Measurements from ENCODE around the gene ASB12.
A peak's percentile ranks its signal among the peaks of the same experiment; 100 is the strongest.
"Not testable (repeated sequence)": the region's sequence is repeated elsewhere in the genome, so short reads cannot be mapped to it uniquely, and the experiment has no call there.

ASB12 gene

GRCh38 chrX:64230123-64230970 is at the start of gene ASB12:
Gene ASB12, minus strand, starts transcription at chrX:64230607. Its CDS starts 4,957 bp downstream, at chrX:64225650.
- no peak for ATAC-seq (ENCODE audit: low read depth)
- Mint-ChIP-seq H3K27ac (no peak within 1 kb of the TSS), H3K4me3 (no peak within 1 kb of the TSS), H3K27me3 (no peaks in the 10 kb centered on the region), H3K36me3 (peaks cover 2% of the 10 kb centered on the region), H3K4me1 (peaks cover 2% of the 10 kb centered on the region), H3K9me3 (peaks cover 3% of the 10 kb centered on the region)
- DNase-seq (ENCODE audit: low spot score in 2 of 2), result no peak

GRCh38 chrX:64265265-64265664 is 34.9 kb upstream of the ASB12 start:
- Mint-ChIP-seq H3K27ac (no peak overlapping the region), H3K9me3 (no peaks in the 10 kb centered on the region), H3K36me3 (peaks cover 14% of the 10 kb centered on the region), H3K4me1 (no peaks in the 10 kb centered on the region), H3K4me3 (no peak overlapping the region), H3K27me3 (no peaks in the 10 kb centered on the region)
- DNase-seq (ENCODE audit: low spot score in 2 of 2) (no peak), ATAC-seq (ENCODE audit: low read depth) (no peak)

GRCh38 chrX:64229154-64229553 is 1.3 kb downstream of the ASB12 start:
- no peaks in the 10 kb centered on the region for H3K27me3 Mint-ChIP-seq
- ATAC-seq (ENCODE audit: low read depth) (no peak), DNase-seq (ENCODE audit: low spot score in 2 of 2) (no peak)
- H3K27ac Mint-ChIP-seq, result no peak overlapping the region
- no peak overlapping the region for H3K4me3 Mint-ChIP-seq
- peaks cover 2% of the 10 kb centered on the region for H3K36me3 Mint-ChIP-seq
- H3K9me3 Mint-ChIP-seq, result peaks cover 3% of the 10 kb centered on the region
- H3K4me1 Mint-ChIP-seq, result peaks cover 2% of the 10 kb centered on the region

GRCh38 chrX:64218023-64218422 is 12.4 kb downstream of the ASB12 start:
- ATAC-seq (ENCODE audit: low read depth), result no peak
- Mint-ChIP-seq H3K27me3 (no peaks in the 10 kb centered on the region), H3K4me3 (no peak overlapping the region), H3K9me3 (no peaks in the 10 kb centered on the region), H3K36me3 (no peaks in the 10 kb centered on the region), H3K27ac (no peak overlapping the region), H3K4me1 (peaks cover 6% of the 10 kb centered on the region)
- no peak for DNase-seq (ENCODE audit: low spot score in 2 of 2)

GRCh38 chrX:64213989-64214388 is 16.4 kb downstream of the ASB12 start:
- H3K4me3 Mint-ChIP-seq; H3K4me1 Mint-ChIP-seq; ATAC-seq (ENCODE audit: low read depth); H3K27me3 Mint-ChIP-seq; H3K9me3 Mint-ChIP-seq; DNase-seq (ENCODE audit: low spot score in 2 of 2); H3K36me3 Mint-ChIP-seq; H3K27ac Mint-ChIP-seq: not testable (repeated sequence)

- ATAC-seq (ENCODE audit: low read depth), result no peak
- Mint-ChIP-seq H3K36me3 (no peaks in the 10 kb centered on the region), H3K9me3 (no peaks in the 10 kb centered on the region), H3K4me3 (peak overlapping the region; percentile 96), H3K27me3 (no peaks in the 10 kb centered on the region), H3K4me1 (peaks cover 11% of the 10 kb centered on the region), H3K27ac (peak overlapping the region; percentile 94)
- DNase-seq (ENCODE audit: low spot score in 2 of 2), result no peak
These were observed 23.7 kb downstream of the ASB12 start for GRCh38 chrX:64206556-64207162.

GRCh38 chrX:64205735-64206501 is 24.5 kb downstream of the ASB12 start:
- Mint-ChIP-seq H3K4me1 (peaks cover 11% of the 10 kb centered on the region), H3K9me3 (no peaks in the 10 kb centered on the region), H3K27ac (peak overlapping the region; percentile 94), H3K27me3 (no peaks in the 10 kb centered on the region), H3K4me3 (peak overlapping the region; percentile 96), H3K36me3 (no peaks in the 10 kb centered on the region)
- peak; percentile 84 for ATAC-seq (ENCODE audit: low read depth)
- peak; percentile 80 to 82 for DNase-seq (ENCODE audit: low spot score in 2 of 2)

GRCh38 chrX:64205441-64205734 is 25.0 kb downstream of the ASB12 start, which contains the start of gene AMER1:
Gene AMER1, minus strand, starts transcription at chrX:64205708. Its CDS starts 12,422 bp downstream, at chrX:64193286.
- peak within 1 kb of the TSS; percentile 94 for H3K27ac Mint-ChIP-seq
- H3K36me3 Mint-ChIP-seq, result no peaks in the 10 kb centered on the region
- H3K4me3 Mint-ChIP-seq, result peak within 1 kb of the TSS; percentile 96
- ATAC-seq (ENCODE audit: low read depth) (peak; percentile 37), DNase-seq (ENCODE audit: low spot score in 2 of 2) (no peak)
- no peaks in the 10 kb centered on the region for H3K27me3 Mint-ChIP-seq
- H3K9me3 Mint-ChIP-seq, result no peaks in the 10 kb centered on the region
- peaks cover 11% of the 10 kb centered on the region for H3K4me1 Mint-ChIP-seq

GRCh38 chrX:64204701-64205440 is 25.5 kb downstream of the ASB12 start:
- H3K27me3 Mint-ChIP-seq, result no peaks in the 10 kb centered on the region
- H3K9me3 Mint-ChIP-seq, result no peaks in the 10 kb centered on the region
- ATAC-seq (ENCODE audit: low read depth), result peak; percentile 4
- peak; percentile 2 to 30 for DNase-seq (ENCODE audit: low spot score in 2 of 2)
- no peak overlapping the region for H3K27ac Mint-ChIP-seq
- H3K4me1 Mint-ChIP-seq, result peaks cover 11% of the 10 kb centered on the region
- no peaks in the 10 kb centered on the region for H3K36me3 Mint-ChIP-seq
- H3K4me3 Mint-ChIP-seq, result peak overlapping the region; percentile 96

- ATAC-seq (ENCODE audit: low read depth) (no peak), DNase-seq (ENCODE audit: low spot score in 2 of 2) (no peak)
- Mint-ChIP-seq H3K36me3 (no peaks in the 10 kb centered on the region), H3K27me3 (no peaks in the 10 kb centered on the region), H3K4me3 (peak overlapping the region; percentile 75), H3K4me1 (peaks cover 17% of the 10 kb centered on the region), H3K9me3 (no peaks in the 10 kb centered on the region), H3K27ac (no peak overlapping the region)
These were observed 26.2 kb downstream of the ASB12 start for GRCh38 chrX:64204252-64204651.

- no peak overlapping the region for H3K4me3 Mint-ChIP-seq
- DNase-seq (ENCODE audit: low spot score in 2 of 2) (no peak), ATAC-seq (ENCODE audit: low read depth) (no peak)
- no peaks in the 10 kb centered on the region for H3K27me3 Mint-ChIP-seq
- H3K9me3 Mint-ChIP-seq, result no peaks in the 10 kb centered on the region
- peaks cover 23% of the 10 kb centered on the region for H3K4me1 Mint-ChIP-seq
- no peaks in the 10 kb centered on the region for H3K36me3 Mint-ChIP-seq
- H3K27ac Mint-ChIP-seq, result no peak overlapping the region
These were observed 27.5 kb downstream of the ASB12 start for GRCh38 chrX:64202808-64203325.

- DNase-seq (ENCODE audit: low spot score in 2 of 2) (no peak), ATAC-seq (ENCODE audit: low read depth) (no peak)
- no peak overlapping the region for H3K27ac Mint-ChIP-seq
- no peak overlapping the region for H3K4me3 Mint-ChIP-seq
- H3K9me3 Mint-ChIP-seq, result no peaks in the 10 kb centered on the region
- no peaks in the 10 kb centered on the region for H3K27me3 Mint-ChIP-seq
- H3K4me1 Mint-ChIP-seq, result peaks cover 19% of the 10 kb centered on the region
- peaks cover 3% of the 10 kb centered on the region for H3K36me3 Mint-ChIP-seq
These were observed 32.4 kb downstream of the ASB12 start for GRCh38 chrX:64198036-64198435.

- Mint-ChIP-seq H3K27me3 (no peaks in the 10 kb centered on the region), H3K27ac (no peak overlapping the region), H3K4me1 (peaks cover 17% of the 10 kb centered on the region), H3K9me3 (no peaks in the 10 kb centered on the region), H3K4me3 (no peak overlapping the region), H3K36me3 (peaks cover 9% of the 10 kb centered on the region)
- ATAC-seq (ENCODE audit: low read depth), result no peak
- DNase-seq (ENCODE audit: low spot score in 2 of 2), result no peak
These were observed 33.8 kb downstream of the ASB12 start for GRCh38 chrX:64196606-64197005.

Data from memory B cell (primary cell).